HG03095 (cell line): ENCODE measurements around the gene RAB23.
A peak's percentile ranks its signal among the peaks of the same experiment; 100 is the strongest.

Experiments used
- ATAC-seq: cut with Tn5 transposase; IDR thresholded peaks from one replicate; pipeline ENCODE4 v1.9.1; 2021; ENCODE audit warnings: moderate library complexity; ENCODE audit not compliant: unreplicated experiment

Gene RAB23

DNA sequence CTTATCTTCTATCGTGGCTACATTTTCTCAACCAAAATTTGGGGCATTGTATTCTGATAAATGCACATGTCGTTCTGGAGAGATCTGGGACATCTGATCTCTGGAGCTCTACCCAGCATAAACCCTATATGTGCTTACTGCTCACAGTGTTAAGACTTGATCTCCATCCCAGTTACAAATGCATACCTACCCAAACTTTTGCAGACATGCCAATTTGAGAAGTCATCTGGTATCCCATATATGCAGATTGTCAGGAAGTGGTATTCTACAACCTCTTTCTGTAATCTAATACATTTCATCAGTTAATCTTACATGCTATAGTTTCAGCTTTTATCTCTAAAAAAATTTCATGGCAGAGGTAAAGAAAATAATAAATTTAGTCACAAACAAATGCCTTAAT, 38.8 kb downstream of the RAB23 start:
- ATAC-seq: no peak

GRCh38 chr6:57182017-57182432, 40.1 kb downstream of the RAB23 start:
- no peak for ATAC-seq

DNA sequence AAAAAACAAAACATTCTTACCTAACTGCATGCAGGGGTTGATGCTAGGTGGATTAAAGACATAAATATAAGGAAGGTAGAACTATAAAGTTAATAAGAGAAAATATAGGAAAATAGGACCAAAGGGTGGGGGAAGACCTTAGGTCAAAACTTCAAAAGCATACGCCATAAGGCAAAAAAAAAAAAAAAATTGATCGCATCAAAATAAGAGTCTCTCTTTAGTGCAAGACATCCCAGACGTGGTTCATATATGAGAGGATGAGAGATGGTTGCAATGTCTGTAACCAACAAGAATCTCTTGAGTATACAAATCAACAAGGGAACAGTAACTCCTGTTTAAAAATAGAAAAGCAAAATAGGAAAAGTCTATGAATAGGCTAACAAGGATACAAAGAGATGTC, 41.5 kb downstream of the RAB23 start:
- ATAC-seq: no peak

- ATAC-seq: no peak
Observed at GRCh38 chr6:57177545-57178265, 44.4 kb downstream of the RAB23 start.

GRCh38 chr6:57174511-57174907, 47.6 kb downstream of the RAB23 start:
- ATAC-seq: no peak

- no peak for ATAC-seq
Observed at GRCh38 chr6:57173886-57174510, 48.1 kb downstream of the RAB23 start.

DNA sequence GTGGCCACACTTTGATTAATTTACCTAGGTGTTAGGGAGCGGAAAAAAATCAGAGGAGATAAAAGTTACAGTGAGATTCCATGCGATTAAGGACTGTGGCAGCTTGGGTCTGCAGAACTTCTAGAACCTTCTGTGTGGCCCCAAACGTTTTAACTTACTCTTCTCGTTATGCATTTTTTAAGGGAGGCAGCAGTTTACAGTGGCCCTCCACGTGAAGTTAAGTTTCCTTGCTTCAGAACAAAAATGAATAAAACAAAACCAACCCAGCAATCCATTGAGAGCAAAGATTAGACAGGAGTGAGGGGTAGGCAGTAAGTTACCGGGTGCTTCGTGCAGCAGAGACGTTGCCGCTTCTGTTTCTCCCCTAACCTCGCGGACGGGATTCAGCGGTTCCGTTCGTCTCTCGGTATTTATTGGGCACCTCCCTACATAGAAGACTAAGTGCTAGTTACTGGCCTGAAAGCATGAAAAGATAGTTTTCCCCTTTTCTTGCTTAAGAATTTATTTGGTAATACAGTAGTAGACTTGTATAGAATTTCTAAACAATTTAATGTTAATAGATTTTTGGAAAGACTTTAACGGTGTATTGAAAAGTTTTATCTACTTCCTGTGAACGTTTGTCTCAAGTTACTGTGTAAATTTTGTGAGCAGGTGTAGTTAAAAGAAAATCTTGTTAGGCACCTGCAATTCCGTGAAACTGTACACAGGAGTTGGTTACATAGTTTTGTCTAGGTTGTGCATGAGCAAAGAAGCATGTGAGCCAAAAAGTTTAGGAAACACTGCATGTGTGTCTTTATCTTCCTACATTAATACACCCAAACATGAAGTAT, 48.8 kb downstream of the RAB23 start:
- ATAC-seq: no peak

DNA sequence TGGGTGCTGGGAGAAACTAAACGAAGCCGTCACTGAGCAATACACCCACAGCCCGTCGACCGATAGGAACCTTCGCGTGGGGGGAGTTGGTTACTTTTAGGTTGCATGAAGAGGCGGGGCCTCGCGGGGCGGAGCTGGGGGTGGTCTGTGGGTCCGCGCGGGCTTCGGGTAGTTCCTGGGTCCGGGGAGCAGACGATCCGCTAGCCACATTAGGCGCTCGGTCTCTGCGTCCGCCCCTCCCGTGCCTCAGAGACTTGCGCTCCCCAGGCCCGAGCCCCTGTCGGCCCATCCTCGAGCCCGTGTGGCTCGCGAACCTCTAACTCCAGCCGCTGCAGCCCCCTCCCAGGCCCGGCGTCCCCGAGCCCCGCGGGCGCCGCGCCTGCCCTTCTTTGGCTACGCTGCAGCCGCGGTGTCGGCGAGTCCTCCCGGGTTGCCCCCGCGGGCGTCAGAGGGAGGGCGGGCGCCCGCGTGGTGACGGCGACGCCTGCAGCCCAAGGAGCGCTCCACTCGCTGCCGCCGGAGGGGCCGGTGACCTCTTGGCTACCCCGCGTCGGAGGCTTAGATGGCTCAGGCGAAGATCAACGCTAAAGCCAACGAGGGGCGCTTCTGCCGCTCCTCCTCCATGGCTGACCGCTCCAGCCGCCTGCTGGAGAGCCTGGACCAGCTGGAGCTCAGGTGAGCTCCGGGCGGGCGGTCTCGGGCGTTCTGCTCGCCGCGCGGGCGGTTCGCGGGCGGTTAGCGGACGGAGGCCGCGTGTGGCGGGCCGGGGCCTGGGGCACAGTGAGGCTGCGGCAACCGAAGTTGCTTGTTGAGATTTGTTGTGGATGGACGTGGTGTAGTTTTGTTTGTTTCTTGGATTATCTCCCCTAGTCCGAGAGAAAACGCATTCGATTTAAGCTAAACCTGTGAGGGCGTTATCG, 49.7 kb downstream of the RAB23 start, which contains the start of gene BAG2:
BAG2 (plus strand) TSS at position 191 of the 920 bp plus-strand sequence; CDS start at position 563, 372 bp downstream.
- peak; percentile 89 for ATAC-seq

DNA sequence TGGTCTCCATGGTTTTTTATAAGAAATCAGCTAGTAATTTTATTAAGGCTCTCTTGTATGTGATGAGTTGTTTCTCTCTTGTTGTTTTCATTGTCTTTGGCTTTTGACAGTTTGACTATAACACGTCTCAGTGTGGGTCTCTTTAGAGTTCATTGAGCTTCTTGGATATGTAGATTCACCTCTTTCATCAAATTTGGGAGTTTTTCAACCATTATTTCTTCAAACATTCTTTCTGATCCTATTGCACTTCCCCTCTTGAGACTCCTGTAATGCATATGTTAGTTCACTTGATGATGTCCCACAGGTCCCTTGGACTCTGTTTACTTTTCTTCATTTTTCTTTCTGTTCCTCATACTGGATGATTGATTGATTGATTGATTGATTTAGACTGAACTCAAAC, 57.0 kb downstream of the RAB23 start:
- no peak for ATAC-seq

GRCh38 chr6:57163956-57164355, 58.2 kb downstream of the RAB23 start:
- no peak for ATAC-seq

GRCh38 chr6:57162516-57162915, 59.6 kb downstream of the RAB23 start:
- no peak for ATAC-seq

GRCh38 chr6:57162028-57162427, 60.1 kb downstream of the RAB23 start:
- no peak for ATAC-seq

DNA sequence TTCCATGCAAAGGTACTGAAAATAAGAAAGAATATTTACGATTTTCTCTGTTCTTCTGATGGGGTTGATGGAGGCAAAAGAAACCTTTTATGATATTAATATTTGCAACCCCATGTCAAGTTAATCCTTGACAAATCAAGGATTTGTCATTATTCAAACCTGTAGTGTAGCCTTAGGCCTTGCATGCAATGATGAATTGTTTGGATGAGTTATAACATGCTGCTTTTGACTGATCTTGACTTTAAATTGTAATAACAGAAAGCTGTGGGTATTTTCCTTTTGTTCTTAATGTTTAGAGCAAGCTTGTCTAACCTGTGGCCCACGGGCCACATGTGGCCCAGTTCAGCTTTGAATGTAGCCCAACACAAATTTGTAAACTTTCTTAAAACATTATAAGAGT, 63.0 kb downstream of the RAB23 start:
- ATAC-seq: no peak

DNA sequence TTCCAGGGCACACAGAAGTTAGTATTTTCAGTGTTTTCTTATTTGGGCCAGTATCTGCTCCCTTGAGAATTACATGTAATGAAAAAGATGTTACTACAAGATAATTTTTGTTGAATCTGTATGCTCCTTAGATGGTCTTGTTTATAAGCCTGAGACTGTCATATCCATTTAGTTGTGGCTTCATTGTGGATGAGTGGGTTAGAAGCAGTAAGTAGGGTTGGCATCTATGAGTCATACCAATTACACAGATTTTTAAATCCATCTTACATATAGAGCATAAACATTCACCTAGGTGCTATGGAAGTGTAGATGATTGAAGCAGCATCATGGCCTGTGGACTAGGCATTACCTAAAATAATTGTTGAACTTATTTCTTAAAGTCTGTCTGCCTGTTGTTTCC, 63.4 kb downstream of the RAB23 start:
- ATAC-seq: no peak

- ATAC-seq: no peak
Observed at GRCh38 chr6:57147955-57148858, 73.9 kb downstream of the RAB23 start.

GRCh38 chr6:57147401-57147800, 74.7 kb downstream of the RAB23 start:
- ATAC-seq: no peak

GRCh38 chr6:57143690-57144089, 78.4 kb downstream of the RAB23 start:
- no peak for ATAC-seq

- ATAC-seq: no peak
Observed at GRCh38 chr6:57142178-57142525, 80.0 kb downstream of the RAB23 start.

DNA sequence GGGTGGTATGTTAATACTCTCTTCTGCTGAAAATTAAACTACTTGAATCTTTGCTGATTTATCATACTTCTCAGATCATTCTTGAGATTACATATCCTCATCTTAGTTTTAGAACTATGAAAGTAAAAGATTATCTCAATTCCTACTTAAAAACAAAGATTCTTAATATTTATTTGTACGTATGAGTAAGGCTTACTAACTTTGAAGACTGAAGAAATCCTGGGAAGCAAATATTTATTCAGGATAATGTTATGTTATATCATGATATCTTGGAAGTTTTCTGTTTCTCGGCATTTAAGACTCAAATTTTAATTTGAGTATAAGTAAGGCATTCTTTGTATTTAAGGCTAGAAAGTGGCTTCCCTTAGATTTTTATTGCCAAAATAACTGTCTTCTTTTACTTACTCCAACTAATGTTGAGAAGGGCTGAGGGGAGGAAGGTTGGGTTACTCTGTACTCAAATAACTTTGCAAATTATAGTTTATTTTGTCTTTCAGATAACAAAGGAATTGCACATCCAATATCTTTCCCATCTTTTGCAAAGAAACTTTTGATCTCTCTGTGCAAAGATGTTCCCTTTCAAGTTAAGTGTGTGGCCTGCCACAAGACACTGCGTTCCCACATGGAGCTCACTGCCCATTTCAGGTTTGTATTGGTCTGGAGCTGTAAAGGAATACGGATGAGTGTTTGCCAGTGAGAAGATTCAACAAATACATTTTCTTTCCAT, 80.5 kb downstream of the RAB23 start:
- ATAC-seq: no peak
